A549 (cell line): ENCODE results near the gene MARCHF10. TPM values are rescaled to one million over a fixed set of nuclear protein-coding genes. Genes with fewer than 3 reads are reported as not detected.

Experiments
- ATAC-seq, 2 experiments: fragments of 200-7000 bp in 1 of 2; fragments of >200 bp in 1 of 2; cut with Nextera tagmentation in 1 of 2; cut with Tn5 transposase in 1 of 2; 3 replicates each; pipeline versions ENCODE4 v1.8.0 to v1.9.1; 2018 to 2020; ENCODE audit warnings: mild to moderate bottlenecking in 1 of 2, moderate library complexity in 1 of 2
- CTCF ChIA-PET: fragments of 300-600 bp; sonication (Branson Sonifier 250); formaldehyde crosslinking; extraction: SDS; loops from one replicate; lab custom pipeline; 2021; ENCODE audit warnings: antibody characterized with exemption, inconsistent platforms; lab: Yijun Ruan, JAX
- POLR2A ChIA-PET: fragments of 350-600 bp; formaldehyde crosslinking; extraction: SDS; loops from one replicate; lab custom pipeline; 2021; ENCODE audit warnings: antibody characterized with exemption, inconsistent platforms; lab: Yijun Ruan, JAX
- DNase-seq, 2 experiments: peaks; one replicate each; pipeline versions ENCODE4 v3.0.0 to v3.0.0-alpha.2; 2011 to 2016; ENCODE audit warnings: low read depth in 1 of 2, low spot score in 1 of 2
- FAIRE-seq: peaks from 2 replicates; lab custom pipeline; 2011; peaks lifted over from hg19 to GRCh38; lab: Jason Lieb, UNC
- H3K27ac ChIP-seq, 2 experiments: fragments of >200 bp; sonication (Bioruptor Twin); formaldehyde crosslinking; 3 replicates each; pipeline ENCODE4 v1.5.1; 2016 to 2017
- H3K4me1 ChIP-seq: fragments of >200 bp; sonication (Bioruptor Twin); formaldehyde crosslinking; 3 replicates; pipeline ENCODE4 v1.6.1; 2016
- H3K4me2 ChIP-seq: fragments of >200 bp; sonication (Bioruptor Twin); formaldehyde crosslinking; 3 replicates; pipeline ENCODE4 v1.6.1; 2016
- H3K4me3 ChIP-seq: fragments of >200 bp; sonication (Bioruptor Twin); formaldehyde crosslinking; 3 replicates; pipeline ENCODE4 v1.5.1; 2016
- H3K9me3 ChIP-seq: fragments of >200 bp; sonication (Bioruptor Twin); formaldehyde crosslinking; 3 replicates; pipeline ENCODE4 v1.6.1; 2016
- BHLHE40 ChIP-seq: IDR thresholded peaks from 2 replicates; pipeline ENCODE4 v1.6.1; 2012; ENCODE audit warnings: low read depth, low read length, inconsistent platforms
- CHD2 ChIP-seq: fragments of 150-350 bp; IDR thresholded peaks from 2 replicates; pipeline ENCODE4 v1.6.1; 2014; ENCODE audit warnings: low read length; ENCODE audit not compliant: partially characterized antibody
- EHF ChIP-seq: fragments of 250-450 bp; sonication (Bioruptor Pico); IDR thresholded peaks from 2 replicates; pipeline ENCODE4 v1.5.0; 2020; ENCODE audit warnings: mild to moderate bottlenecking
- ESRRA ChIP-seq: fragments of 150-350 bp; IDR thresholded peaks from 2 replicates; pipeline ENCODE4 v1.6.1; 2014; ENCODE audit warnings: mild to moderate bottlenecking, low read length, borderline replicate concordance
- FOXS1 ChIP-seq: fragments of 250-450 bp; sonication (Bioruptor Pico); IDR thresholded peaks from 2 replicates; pipeline ENCODE4 v1.5.0; 2020; ENCODE audit warnings: mild to moderate bottlenecking, moderate library complexity
- GATA3 ChIP-seq: IDR thresholded peaks from 2 replicates; pipeline ENCODE4 v1.6.1; 2012; ENCODE audit warnings: borderline replicate concordance
- HOXB5 ChIP-seq: fragments of 250-450 bp; sonication (Bioruptor Pico); IDR thresholded peaks from 2 replicates; pipeline ENCODE4 v1.5.0; 2020; ENCODE audit warnings: mild to moderate bottlenecking, moderate library complexity
- JUN ChIP-seq, 2 experiments: fragments of >200 bp; sonication (Bioruptor Twin); formaldehyde crosslinking; IDR thresholded peaks; 2 replicates in 1 of 2; 3 replicates in 1 of 2; pipeline ENCODE4 v1.6.1; 2016 to 2017
- KDM1A ChIP-seq: fragments of 200-600 bp; sonication (generic); IDR thresholded peaks from 2 replicates; pipeline ENCODE4 v1.6.1; 2016; ENCODE audit warnings: low read depth, mild to moderate bottlenecking
- KDM5A ChIP-seq: fragments of 200-600 bp; sonication (generic); IDR thresholded peaks from 2 replicates; pipeline ENCODE4 v1.6.1; 2016; ENCODE audit warnings: antibody characterized with exemption, mild to moderate bottlenecking
- MAFK ChIP-seq: fragments of 450-650 bp; IDR thresholded peaks from 2 replicates; pipeline ENCODE4 v1.6.1; 2014; ENCODE audit not compliant: partially characterized antibody
- MAZ ChIP-seq: fragments of 150-350 bp; IDR thresholded peaks from 2 replicates; pipeline ENCODE4 v1.6.1; 2014; ENCODE audit warnings: antibody characterized with exemption, low read depth, low read length, borderline replicate concordance
- MYC ChIP-seq: IDR thresholded peaks from 2 replicates; pipeline ENCODE4 v1.6.1; 2012; ENCODE audit warnings: mild to moderate bottlenecking, inconsistent platforms, low read length, improper control_type of control experiment, borderline replicate concordance
- NFE2L2 ChIP-seq: fragments of 150-350 bp; conservative IDR thresholded peaks from 2 replicates; pipeline ENCODE4 v1.6.1; 2014; ENCODE audit warnings: low read length
- POLR2A ChIP-seq: IDR thresholded peaks from 2 replicates; pipeline ENCODE4 v1.6.1; 2012; ENCODE audit warnings: mild to moderate bottlenecking, low read length
- RAD21 ChIP-seq, 2 experiments: fragments of >200 bp in 1 of 2; sonication (Bioruptor Twin) in 1 of 2; formaldehyde crosslinking in 1 of 2; IDR thresholded peaks in 1 of 2; conservative IDR thresholded peaks in 1 of 2; 2 replicates in 1 of 2; 3 replicates in 1 of 2; pipeline ENCODE4 v1.6.1; 2012 to 2018; ENCODE audit warnings: inconsistent platforms in 1 of 2
- SMC3 ChIP-seq: fragments of >200 bp; sonication (Bioruptor Twin); formaldehyde crosslinking; IDR thresholded peaks from 3 replicates; pipeline ENCODE4 v1.6.1; 2018; ENCODE audit warnings: inconsistent platforms
- ZC3H11A ChIP-seq: fragments of 450-650 bp; IDR thresholded peaks from 2 replicates; pipeline ENCODE4 v1.6.1; 2014; ENCODE audit warnings: antibody characterized with exemption, mild to moderate bottlenecking
- ZNF302 ChIP-seq: fragments of 250-450 bp; sonication (Bioruptor Pico); IDR thresholded peaks from 2 replicates; pipeline ENCODE4 v1.9.0; 2021; ENCODE audit warnings: inconsistent platforms, mild to moderate bottlenecking, moderate library complexity
- WGBS: methylation state at CpG from one replicate; pipeline ENCODE4 v1.1.6; 2017; ENCODE audit errors: missing lambda C conversion rate; 5-methylcytosine and 5-hydroxymethylcytosine counted together
- polyA plus RNA-seq, 4 experiments: library from polyadenylated mRNA; depleted of rRNA in 3 of 4; stranded (reverse); fragments of >200 nt; fragmentation: RNase III in 1 of 4; extraction: RNeasy Plus Mini Kit Qiagen cat#74134 plus additional on column Dnase treatment in 1 of 4; gene quantifications; 2 replicates in 3 of 4; 3 replicates in 1 of 4; pipeline ENCODE4 v1.2.3, GENCODE V29; 2011 to 2017
- TF ChIP-seq, protein P1 (sequence below): fragments of 250-450 bp; sonication (Bioruptor Pico); IDR thresholded peaks from 2 replicates; pipeline ENCODE4 v1.5.0; 2020; ENCODE audit warnings: low read depth, mild to moderate bottlenecking, moderate library complexity
- TF ChIP-seq, protein P2 (sequence below): fragments of 150-350 bp; IDR thresholded peaks from 2 replicates; pipeline ENCODE4 v1.6.1; 2014; ENCODE audit warnings: low read depth, mild to moderate bottlenecking, low read length
- TF ChIP-seq, protein P3 (sequence below): IDR thresholded peaks from 2 replicates; pipeline ENCODE4 v1.6.1; 2012
- TF ChIP-seq, protein P4 (sequence below): fragments of 250-450 bp; sonication (Bioruptor Pico); IDR thresholded peaks from 2 replicates; pipeline ENCODE4 v1.5.0; 2021; ENCODE audit warnings: mild to moderate bottlenecking, moderate library complexity, borderline replicate concordance

Gene MARCHF10
- polyA plus RNA-seq, 2 of the 4 experiments (the other 2 are of a cell fraction) = 0.43 to 0.57 TPM

DNA sequence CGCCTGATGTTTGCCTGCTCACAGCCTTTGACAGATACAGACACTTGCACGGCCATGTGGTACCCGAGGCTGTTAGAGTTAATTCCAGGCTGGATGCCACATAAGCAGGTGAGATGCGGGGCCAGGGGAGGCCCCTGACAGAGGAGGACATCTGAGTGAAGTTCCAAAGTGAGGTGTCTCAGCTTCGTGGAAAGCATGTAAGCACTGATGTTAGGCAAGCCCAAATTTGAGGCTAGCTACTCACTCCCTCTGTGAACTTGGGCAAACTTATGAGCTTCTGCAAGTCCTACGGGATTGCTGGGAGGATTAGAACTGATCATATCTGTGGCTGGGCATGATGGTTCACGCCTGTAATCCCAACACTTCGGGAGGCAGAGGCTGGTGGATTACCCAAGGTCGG lies 39.3 kb upstream of the MARCHF10 start:
- Histone ChIP-seq H3K4me2 (no peak overlapping the region), H3K4me3 (no peak overlapping the region), H3K9me3 (no peaks in the 10 kb centered on the region), H3K27ac (no peak overlapping the region), H3K4me1 (no peaks in the 10 kb centered on the region)
- ChIA-PET POLR2A (no interaction called here), CTCF (interaction anchor here (1.1 to 1.4 kb wide), 2 partner anchors 24 to 35 kb away, joined by 3 read pairs; no protein-coding TSS in a partner anchor)
- FAIRE-seq (no peak), ATAC-seq (no peak), DNase-seq (no peak)
- no peak for TF ChIP-seq RAD21 (conservative IDR thresholded peaks at IDR 0.05 in 1 of 2, IDR thresholded peaks at IDR 0.05 in 1 of 2)
- no peak for TF ChIP-seq HOXB5 (CRISPR knock-in tag)
- no peak for TF ChIP-seq NFE2L2
- TF ChIP-seq POLR2A = no peak
- TF ChIP-seq, protein P1, sequence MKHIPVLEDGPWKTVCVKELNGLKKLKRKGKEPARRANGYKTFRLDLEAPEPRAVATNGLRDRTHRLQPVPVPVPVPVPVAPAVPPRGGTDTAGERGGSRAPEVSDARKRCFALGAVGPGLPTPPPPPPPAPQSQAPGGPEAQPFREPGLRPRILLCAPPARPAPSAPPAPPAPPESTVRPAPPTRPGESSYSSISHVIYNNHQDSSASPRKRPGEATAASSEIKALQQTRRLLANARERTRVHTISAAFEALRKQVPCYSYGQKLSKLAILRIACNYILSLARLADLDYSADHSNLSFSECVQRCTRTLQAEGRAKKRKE (CRISPR knock-in tag) = no peak
- no peak for TF ChIP-seq KDM1A
- TF ChIP-seq, protein P2, sequence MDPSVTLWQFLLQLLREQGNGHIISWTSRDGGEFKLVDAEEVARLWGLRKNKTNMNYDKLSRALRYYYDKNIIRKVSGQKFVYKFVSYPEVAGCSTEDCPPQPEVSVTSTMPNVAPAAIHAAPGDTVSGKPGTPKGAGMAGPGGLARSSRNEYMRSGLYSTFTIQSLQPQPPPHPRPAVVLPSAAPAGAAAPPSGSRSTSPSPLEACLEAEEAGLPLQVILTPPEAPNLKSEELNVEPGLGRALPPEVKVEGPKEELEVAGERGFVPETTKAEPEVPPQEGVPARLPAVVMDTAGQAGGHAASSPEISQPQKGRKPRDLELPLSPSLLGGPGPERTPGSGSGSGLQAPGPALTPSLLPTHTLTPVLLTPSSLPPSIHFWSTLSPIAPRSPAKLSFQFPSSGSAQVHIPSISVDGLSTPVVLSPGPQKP = no peak
- no peak for TF ChIP-seq FOXS1 (CRISPR knock-in tag)
- TF ChIP-seq, protein P3, sequence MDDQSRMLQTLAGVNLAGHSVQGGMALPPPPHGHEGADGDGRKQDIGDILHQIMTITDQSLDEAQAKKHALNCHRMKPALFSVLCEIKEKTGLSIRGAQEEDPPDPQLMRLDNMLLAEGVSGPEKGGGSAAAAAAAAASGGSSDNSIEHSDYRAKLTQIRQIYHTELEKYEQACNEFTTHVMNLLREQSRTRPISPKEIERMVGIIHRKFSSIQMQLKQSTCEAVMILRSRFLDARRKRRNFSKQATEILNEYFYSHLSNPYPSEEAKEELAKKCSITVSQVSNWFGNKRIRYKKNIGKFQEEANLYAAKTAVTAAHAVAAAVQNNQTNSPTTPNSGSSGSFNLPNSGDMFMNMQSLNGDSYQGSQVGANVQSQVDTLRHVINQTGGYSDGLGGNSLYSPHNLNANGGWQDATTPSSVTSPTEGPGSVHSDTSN = no peak
- TF ChIP-seq, protein P4, sequence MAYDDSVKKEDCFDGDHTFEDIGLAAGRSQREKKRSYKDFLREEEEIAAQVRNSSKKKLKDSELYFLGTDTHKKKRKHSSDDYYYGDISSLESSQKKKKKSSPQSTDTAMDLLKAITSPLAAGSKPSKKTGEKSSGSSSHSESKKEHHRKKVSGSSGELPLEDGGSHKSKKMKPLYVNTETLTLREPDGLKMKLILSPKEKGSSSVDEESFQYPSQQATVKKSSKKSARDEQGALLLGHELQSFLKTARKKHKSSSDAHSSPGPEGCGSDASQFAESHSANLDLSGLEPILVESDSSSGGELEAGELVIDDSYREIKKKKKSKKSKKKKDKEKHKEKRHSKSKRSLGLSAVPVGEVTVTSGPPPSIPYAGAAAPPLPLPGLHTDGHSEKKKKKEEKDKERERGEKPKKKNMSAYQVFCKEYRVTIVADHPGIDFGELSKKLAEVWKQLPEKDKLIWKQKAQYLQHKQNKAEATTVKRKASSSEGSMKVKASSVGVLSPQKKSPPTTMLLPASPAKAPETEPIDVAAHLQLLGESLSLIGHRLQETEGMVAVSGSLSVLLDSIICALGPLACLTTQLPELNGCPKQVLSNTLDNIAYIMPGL (CRISPR knock-in tag) = no peak
- TF ChIP-seq KDM5A = no peak
- TF ChIP-seq ZC3H11A = no peak
- no peak for TF ChIP-seq ZNF302
- TF ChIP-seq SMC3 = no peak
- TF ChIP-seq GATA3 = no peak
- WGBS = 58% methylated on average over 9 of the region's 9 CpGs

DNA sequence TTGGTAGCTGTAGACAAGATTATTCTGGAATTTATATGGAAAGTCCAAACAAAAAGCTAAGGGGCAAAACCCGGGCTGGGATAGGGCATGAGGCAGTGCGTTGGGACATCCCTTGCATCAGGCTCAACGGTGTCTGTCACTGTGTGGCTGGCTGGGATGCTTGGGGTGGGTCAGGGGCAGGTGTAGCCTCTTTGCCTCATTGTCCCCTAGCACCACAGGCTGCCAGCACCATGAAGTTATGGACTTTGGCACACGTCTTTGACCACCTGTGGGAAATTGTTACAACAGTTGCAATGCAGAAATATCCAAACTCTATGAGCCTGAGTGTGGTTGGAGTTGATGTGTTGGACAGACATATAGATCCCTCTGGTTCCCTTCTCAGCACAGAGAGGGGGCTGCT lies 32.8 kb upstream of the MARCHF10 start:
- no peaks in the 10 kb centered on the region for H3K9me3 ChIP-seq
- TF ChIP-seq MYC (no peak), EHF (CRISPR knock-in tag) (no peak), BHLHE40 (no peak), JUN (IDR thresholded peaks at IDR 0.05) (no peak), MAZ (no peak), MAFK (no peak), ESRRA (no peak), KDM5A (no peak), CHD2 (no peak)
- WGBS = 61% methylated on average over 4 of the region's 4 CpGs
- ChIA-PET CTCF (interaction anchor here (0.6 kb wide), 1 partner anchor 10 kb away, joined by 3 read pairs; no protein-coding TSS in a partner anchor), POLR2A (no interaction called here)
- no peak for ATAC-seq
- H3K4me2 ChIP-seq = no peak overlapping the region
- no peak overlapping the region for H3K4me3 ChIP-seq
- FAIRE-seq = no peak
- H3K4me1 ChIP-seq = no peaks in the 10 kb centered on the region
- H3K27ac ChIP-seq = no peak overlapping the region
- DNase-seq = no peak
